Measurements from ENCODE around the gene CDH4. TPM values are rescaled to one million over a fixed set of nuclear protein-coding genes. Genes with fewer than 3 reads are reported as not detected.

The CDH4 gene
- total and polyA plus RNA-seq, 2 donors (not counting 3 experiments of a cell fraction or from before 2014, with no cell fraction given): 0.17 to 0.51 TPM

DNA sequence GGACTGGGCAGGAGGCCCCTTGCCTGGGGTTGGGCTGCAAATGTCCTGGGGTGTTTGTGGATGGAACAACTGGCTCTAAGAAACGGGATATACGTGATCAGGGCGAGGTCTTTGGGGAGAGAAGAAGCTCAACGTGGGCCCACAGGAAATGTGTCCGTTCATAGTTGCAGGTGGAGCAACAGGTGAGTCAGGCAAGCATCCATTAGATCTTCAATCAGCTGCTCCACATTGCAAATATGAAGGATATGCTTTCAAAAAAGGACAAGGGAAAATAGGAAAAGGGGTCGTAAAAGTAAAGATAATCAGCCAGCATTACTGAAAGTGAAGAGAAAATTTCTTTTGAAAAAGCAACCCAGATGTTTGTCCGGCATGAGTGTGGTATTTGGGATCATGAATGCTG is 251.0 kb downstream of the CDH4 start:
- H4K20me1 ChIP-seq (replicated peaks; ENCODE audit: control insufficient read depth, extremely low read depth, insufficient read depth, low read length): no peaks in the 10 kb centered on the region
- H3K79me2 ChIP-seq (ENCODE audit: control insufficient read depth, insufficient read depth, low read length): no peaks in the 10 kb centered on the region
- H3K9me3 ChIP-seq (replicated peaks; ENCODE audit: control insufficient read depth, insufficient read depth, low read length): no peaks in the 10 kb centered on the region
- no peaks in the 10 kb centered on the region for H3K27me3 ChIP-seq (ENCODE audit: control insufficient read depth in 2 of 2, insufficient read depth in 2 of 2, low read length in 2 of 2)
- POLR2A ChIA-PET: no interaction called here
- BruUV-seq (replicated peaks): no TSS peak
- dilution Hi-C loops (cut with MboI; ENCODE audit: extremely low pct_ligation_motif_present, low sequenced_read_pairs) (no loop called here), intact Hi-C loops (cut with micrococcal nuclease) (no loop called here)
- H2AFZ ChIP-seq (ENCODE audit: low read depth, low read length): no peak overlapping the region
- no peaks in the 10 kb centered on the region for H3K36me3 ChIP-seq (ENCODE audit: control insufficient read depth in 2 of 2, extremely low read depth in 1 of 2, insufficient read depth in 2 of 2, low read length in 2 of 2)
- no peak overlapping the region for H3K4me3 ChIP-seq (replicated peaks in 1 of 3; ENCODE audit: insufficient read depth in 1 of 3, low read depth in 1 of 3, low read length in 3 of 3)
- H3K4me2 ChIP-seq (ENCODE audit: insufficient read depth, low read length): no peak overlapping the region
- no peaks in the 10 kb centered on the region for H3K9me1 ChIP-seq (replicated peaks; ENCODE audit: control insufficient read depth, extremely low read depth, insufficient read depth, low read length)
- no peak for DNase-seq (ENCODE audit: low read depth, low spot score)
- H3K27ac ChIP-seq (ENCODE audit: insufficient read depth, low read depth, low read length): no peak overlapping the region
- no peak for FAIRE-seq
- H3K4me1 ChIP-seq (ENCODE audit: control insufficient read depth, extremely low read depth, insufficient read depth, low read length): no peaks in the 10 kb centered on the region
- H3K9ac ChIP-seq (replicated peaks; ENCODE audit: extremely low read depth, insufficient read depth, low read length): no peak overlapping the region
- CTCF ChIA-PET: no interaction called here
- no peak for TF ChIP-seq FOS (IDR thresholded peaks at IDR 0.05; ENCODE audit: borderline replicate concordance, insufficient read depth, low read length)

DNA sequence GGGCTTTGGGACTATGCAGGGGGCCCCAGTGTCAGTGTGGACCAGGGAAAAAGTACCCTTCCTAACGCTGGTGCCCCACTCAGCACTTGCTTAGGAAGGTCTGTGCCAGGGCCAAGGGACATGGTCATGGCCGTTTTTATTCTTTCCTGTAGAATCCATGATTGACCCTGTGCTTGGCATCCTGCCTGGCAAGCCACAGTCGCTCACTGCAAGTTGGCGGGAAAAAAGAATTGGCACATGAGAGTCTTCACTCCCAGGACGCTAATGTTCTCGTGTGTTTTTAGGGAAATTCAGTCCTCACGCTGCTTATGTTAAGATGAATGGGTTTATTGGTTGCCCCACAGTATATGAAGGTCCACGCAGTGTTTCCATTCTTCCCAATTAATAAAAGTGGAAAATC is 253.4 kb downstream of the CDH4 start:
- Histone ChIP-seq H3K27me3 (ENCODE audit: control insufficient read depth in 2 of 2, insufficient read depth in 2 of 2, low read length in 2 of 2) (no peaks in the 10 kb centered on the region), H3K9me3 (replicated peaks; ENCODE audit: control insufficient read depth, insufficient read depth, low read length) (no peaks in the 10 kb centered on the region), H3K4me3 (replicated peaks in 1 of 3; ENCODE audit: insufficient read depth in 1 of 3, low read depth in 1 of 3, low read length in 3 of 3) (no peak overlapping the region), H3K9me1 (replicated peaks; ENCODE audit: control insufficient read depth, extremely low read depth, insufficient read depth, low read length) (no peaks in the 10 kb centered on the region), H3K79me2 (ENCODE audit: control insufficient read depth, insufficient read depth, low read length) (no peaks in the 10 kb centered on the region), H4K20me1 (replicated peaks; ENCODE audit: control insufficient read depth, extremely low read depth, insufficient read depth, low read length) (no peaks in the 10 kb centered on the region), H3K4me2 (ENCODE audit: insufficient read depth, low read length) (no peak overlapping the region), H3K36me3 (ENCODE audit: control insufficient read depth in 2 of 2, extremely low read depth in 1 of 2, insufficient read depth in 2 of 2, low read length in 2 of 2) (no peaks in the 10 kb centered on the region), H3K4me1 (ENCODE audit: control insufficient read depth, extremely low read depth, insufficient read depth, low read length) (no peaks in the 10 kb centered on the region), H2AFZ (ENCODE audit: low read depth, low read length) (no peak overlapping the region), H3K27ac (ENCODE audit: insufficient read depth, low read depth, low read length) (no peak overlapping the region), H3K9ac (replicated peaks; ENCODE audit: extremely low read depth, insufficient read depth, low read length) (no peak overlapping the region)
- ChIA-PET CTCF (no interaction called here), POLR2A (no interaction called here)
- no peak for FAIRE-seq
- no peak for DNase-seq (ENCODE audit: low read depth, low spot score)
- dilution Hi-C loops (cut with MboI; ENCODE audit: extremely low pct_ligation_motif_present, low sequenced_read_pairs): no loop called here
- intact Hi-C loops (cut with micrococcal nuclease): no loop called here
- TF ChIP-seq POLR2A (IDR thresholded peaks at IDR 0.05; ENCODE audit: low read depth, low read length) (no peak), GATA2 (IDR thresholded peaks at IDR 0.05; ENCODE audit: insufficient read depth, insufficient read length, low read depth, low read length) (no peak), MYC (IDR thresholded peaks at IDR 0.05; ENCODE audit: low read depth, low read length) (no peak), EZH2 (IDR thresholded peaks at IDR 0.05; ENCODE audit: borderline replicate concordance, low read depth, low read length, severe bottlenecking) (no peak)
- no TSS peak for BruUV-seq (replicated peaks)

All from endothelial cell of umbilical vein (primary cell).